ENCODE results near the gene NIT1. TPM values are rescaled to one million over a fixed set of nuclear protein-coding genes. Genes with fewer than 3 reads are reported as not detected.

Gene NIT1
- total RNA-seq, 4 donors from 2014 or later: 16.9 to 28.6 (median 22.1) TPM

GRCh38 chr1:161091796-161092507, 26.0 kb upstream of the NIT1 start:
- Histone ChIP-seq H3K27ac (peak overlapping the region; percentile 34 to 97 (median 72)), H3K4me3 (no peak overlapping the region), H3K27me3 (no peaks in the 10 kb centered on the region), H3K4me1 (peaks cover 17 to 75% (median 25%) of the 10 kb centered on the region in 3 donors), H3K36me3 (no peaks in the 10 kb centered on the region), H3K9me3 (no peaks in the 10 kb centered on the region)
- 89 to 97% methylated on average over 3 to 5 of the region's 7 CpGs for WGBS, 2 donors
- no peak for DNase-seq
- TF ChIP-seq, protein P1, sequence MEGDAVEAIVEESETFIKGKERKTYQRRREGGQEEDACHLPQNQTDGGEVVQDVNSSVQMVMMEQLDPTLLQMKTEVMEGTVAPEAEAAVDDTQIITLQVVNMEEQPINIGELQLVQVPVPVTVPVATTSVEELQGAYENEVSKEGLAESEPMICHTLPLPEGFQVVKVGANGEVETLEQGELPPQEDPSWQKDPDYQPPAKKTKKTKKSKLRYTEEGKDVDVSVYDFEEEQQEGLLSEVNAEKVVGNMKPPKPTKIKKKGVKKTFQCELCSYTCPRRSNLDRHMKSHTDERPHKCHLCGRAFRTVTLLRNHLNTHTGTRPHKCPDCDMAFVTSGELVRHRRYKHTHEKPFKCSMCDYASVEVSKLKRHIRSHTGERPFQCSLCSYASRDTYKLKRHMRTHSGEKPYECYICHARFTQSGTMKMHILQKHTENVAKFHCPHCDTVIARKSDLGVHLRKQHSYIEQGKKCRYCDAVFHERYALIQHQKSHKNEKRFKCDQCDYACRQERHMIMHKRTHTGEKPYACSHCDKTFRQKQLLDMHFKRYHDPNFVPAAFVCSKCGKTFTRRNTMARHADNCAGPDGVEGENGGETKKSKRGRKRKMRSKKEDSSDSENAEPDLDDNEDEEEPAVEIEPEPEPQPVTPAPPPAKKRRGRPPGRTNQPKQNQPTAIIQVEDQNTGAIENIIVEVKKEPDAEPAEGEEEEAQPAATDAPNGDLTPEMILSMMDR (IDR thresholded peaks at IDR 0.05): no peak
- TF ChIP-seq POLR2A (IDR thresholded peaks at IDR 0.05): no peak
- intact Hi-C loops (cut with DNase I): loop anchor here (10.0 kb wide), 1 partner anchor 57 kb away; the partner anchor contains the start of gene TSTD1

GRCh38 chr1:161092621-161093028, 25.3 kb upstream of the NIT1 start:
- Histone ChIP-seq H3K36me3 (no peaks in the 10 kb centered on the region), H3K27ac (peak overlapping the region; percentile 19 to 97 (median 72)), H3K9me3 (no peaks in the 10 kb centered on the region), H3K4me3 (no peak overlapping the region), H3K4me1 (peaks cover 22 to 81% (median 30%) of the 10 kb centered on the region in 3 donors), H3K27me3 (no peaks in the 10 kb centered on the region)
- no peak for TF ChIP-seq POLR2A (IDR thresholded peaks at IDR 0.05)
- TF ChIP-seq, protein P1 (IDR thresholded peaks at IDR 0.05): no peak
- intact Hi-C loops (cut with DNase I): loop anchor here (10.0 kb wide), 1 partner anchor 58 kb away; the partner anchor contains the start of gene TSTD1
- 42 to 46% methylated on average over 3 of the region's 3 CpGs for WGBS, 2 donors
- no peak for DNase-seq

DNA sequence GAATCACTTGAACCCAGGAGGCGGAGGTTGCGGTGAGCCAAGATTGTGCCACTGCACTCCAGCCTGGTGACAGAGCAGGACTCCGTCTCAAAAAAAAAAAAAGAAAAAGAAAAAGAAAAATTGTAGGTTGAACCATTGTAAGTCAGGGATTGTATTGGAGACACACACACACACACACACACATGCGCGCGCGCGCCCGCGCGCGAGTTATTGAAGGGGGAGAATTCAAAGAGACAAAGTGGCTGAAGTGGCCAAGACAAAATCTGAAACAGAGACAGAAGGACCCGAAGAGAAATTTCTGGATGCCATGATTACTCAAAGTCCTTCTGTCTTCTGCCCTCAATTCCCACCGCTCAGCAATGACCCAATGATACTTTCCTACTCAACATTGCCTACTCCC, 23.4 kb upstream of the NIT1 start:
- TF ChIP-seq, protein P1 (IDR thresholded peaks at IDR 0.05): no peak
- TF ChIP-seq POLR2A (IDR thresholded peaks at IDR 0.05): no peak
- intact Hi-C loops (cut with DNase I): loop anchor here (10.0 kb wide), 1 partner anchor 60 kb away; the partner anchor contains the start of gene TSTD1
- no peak for DNase-seq

DNA sequence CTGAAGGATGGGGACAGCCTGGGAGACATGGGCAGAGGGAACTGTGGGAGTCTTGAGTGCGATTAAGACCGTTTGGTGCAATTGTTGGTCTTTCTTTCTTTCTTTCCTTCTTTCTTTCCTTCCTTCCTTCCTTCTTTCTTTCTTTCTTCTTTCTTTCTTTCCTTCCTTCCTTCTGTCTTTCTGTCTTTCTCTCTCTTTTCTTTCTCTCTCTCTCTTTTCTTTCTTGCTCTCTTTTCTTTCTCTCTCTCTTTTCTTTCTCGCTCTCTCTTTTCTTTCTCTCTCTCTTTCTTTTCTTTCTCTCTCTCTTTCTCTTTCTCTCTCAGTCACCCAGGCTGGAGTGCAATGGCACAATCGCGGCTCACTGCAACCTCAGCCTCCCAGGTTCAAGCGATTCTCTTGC, 22.7 kb upstream of the NIT1 start:
- no peak overlapping the region for H3K4me3 ChIP-seq
- intact Hi-C loops (cut with DNase I): loop anchor here (10.0 kb wide), 1 partner anchor 60 kb away; the partner anchor contains the start of gene TSTD1
- DNase-seq: no peak
- H3K27ac ChIP-seq: peak overlapping the region in 2 of 4 donors; percentile 81 to 82
- WGBS, 2 donors: 92 to 94% methylated on average over 6 of the region's 6 CpGs
- no peaks in the 10 kb centered on the region for H3K27me3 ChIP-seq
- no peak for TF ChIP-seq POLR2A (IDR thresholded peaks at IDR 0.05)
- TF ChIP-seq, protein P1 (IDR thresholded peaks at IDR 0.05): no peak
- H3K36me3 ChIP-seq: peaks cover 0 to 13% (median 0%) of the 10 kb centered on the region in 3 donors
- H3K9me3 ChIP-seq: no peaks in the 10 kb centered on the region
- H3K4me1 ChIP-seq: peaks cover 26 to 79% (median 37%) of the 10 kb centered on the region in 3 donors

More for the DNA sequence above, 23.4 kb upstream of the NIT1 start:
- WGBS, 2 donors: 93 to 97% methylated on average over 14 of the region's 14 CpGs
- H3K36me3 ChIP-seq: peaks cover 0 to 5% (median 0%) of the 10 kb centered on the region in 3 donors
- no peak overlapping the region for H3K27ac ChIP-seq
- H3K9me3 ChIP-seq: no peaks in the 10 kb centered on the region
- no peaks in the 10 kb centered on the region for H3K27me3 ChIP-seq
- peaks cover 29 to 86% (median 41%) of the 10 kb centered on the region in 3 donors for H3K4me1 ChIP-seq
- no peak overlapping the region for H3K4me3 ChIP-seq

DNA sequence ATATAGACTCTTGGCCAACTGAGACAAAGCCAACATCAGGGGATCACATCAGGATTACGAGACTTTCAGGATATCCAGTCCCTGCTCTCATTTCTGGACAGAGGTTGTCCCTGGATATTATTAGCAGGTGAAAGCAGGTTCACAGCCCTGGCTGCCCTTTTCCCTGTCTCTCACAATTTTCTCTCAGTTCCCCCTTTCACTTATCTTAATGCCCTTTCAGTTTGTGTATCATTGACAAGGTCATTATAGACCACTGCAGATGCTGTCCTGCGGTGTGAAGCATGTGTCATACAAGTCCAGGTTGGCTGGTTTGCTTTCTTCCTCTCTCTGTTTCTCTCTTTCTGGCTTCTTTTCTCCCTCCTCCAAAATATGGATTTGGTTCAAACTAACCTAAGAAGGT, 21.9 kb upstream of the NIT1 start:
- Histone ChIP-seq H3K9me3 (no peaks in the 10 kb centered on the region), H3K36me3 (peaks cover 0 to 21% (median 7%) of the 10 kb centered on the region in 3 donors), H3K27me3 (no peaks in the 10 kb centered on the region), H3K4me3 (no peak overlapping the region), H3K4me1 (peaks cover 26 to 74% (median 37%) of the 10 kb centered on the region in 3 donors), H3K27ac (peak overlapping the region; percentile 23 to 82 (median 68))
- WGBS, 2 donors: 80 to 95% methylated on average over 2 of the region's 2 CpGs
- intact Hi-C loops (cut with DNase I): loop anchor here (10.0 kb wide), 1 partner anchor 61 kb away; the partner anchor contains the start of gene TSTD1
- TF ChIP-seq, protein P1 (IDR thresholded peaks at IDR 0.05): no peak
- TF ChIP-seq POLR2A (IDR thresholded peaks at IDR 0.05): no peak
- DNase-seq: no peak
